ENCODE results near the gene DGKK.

DGKK gene, protein sequence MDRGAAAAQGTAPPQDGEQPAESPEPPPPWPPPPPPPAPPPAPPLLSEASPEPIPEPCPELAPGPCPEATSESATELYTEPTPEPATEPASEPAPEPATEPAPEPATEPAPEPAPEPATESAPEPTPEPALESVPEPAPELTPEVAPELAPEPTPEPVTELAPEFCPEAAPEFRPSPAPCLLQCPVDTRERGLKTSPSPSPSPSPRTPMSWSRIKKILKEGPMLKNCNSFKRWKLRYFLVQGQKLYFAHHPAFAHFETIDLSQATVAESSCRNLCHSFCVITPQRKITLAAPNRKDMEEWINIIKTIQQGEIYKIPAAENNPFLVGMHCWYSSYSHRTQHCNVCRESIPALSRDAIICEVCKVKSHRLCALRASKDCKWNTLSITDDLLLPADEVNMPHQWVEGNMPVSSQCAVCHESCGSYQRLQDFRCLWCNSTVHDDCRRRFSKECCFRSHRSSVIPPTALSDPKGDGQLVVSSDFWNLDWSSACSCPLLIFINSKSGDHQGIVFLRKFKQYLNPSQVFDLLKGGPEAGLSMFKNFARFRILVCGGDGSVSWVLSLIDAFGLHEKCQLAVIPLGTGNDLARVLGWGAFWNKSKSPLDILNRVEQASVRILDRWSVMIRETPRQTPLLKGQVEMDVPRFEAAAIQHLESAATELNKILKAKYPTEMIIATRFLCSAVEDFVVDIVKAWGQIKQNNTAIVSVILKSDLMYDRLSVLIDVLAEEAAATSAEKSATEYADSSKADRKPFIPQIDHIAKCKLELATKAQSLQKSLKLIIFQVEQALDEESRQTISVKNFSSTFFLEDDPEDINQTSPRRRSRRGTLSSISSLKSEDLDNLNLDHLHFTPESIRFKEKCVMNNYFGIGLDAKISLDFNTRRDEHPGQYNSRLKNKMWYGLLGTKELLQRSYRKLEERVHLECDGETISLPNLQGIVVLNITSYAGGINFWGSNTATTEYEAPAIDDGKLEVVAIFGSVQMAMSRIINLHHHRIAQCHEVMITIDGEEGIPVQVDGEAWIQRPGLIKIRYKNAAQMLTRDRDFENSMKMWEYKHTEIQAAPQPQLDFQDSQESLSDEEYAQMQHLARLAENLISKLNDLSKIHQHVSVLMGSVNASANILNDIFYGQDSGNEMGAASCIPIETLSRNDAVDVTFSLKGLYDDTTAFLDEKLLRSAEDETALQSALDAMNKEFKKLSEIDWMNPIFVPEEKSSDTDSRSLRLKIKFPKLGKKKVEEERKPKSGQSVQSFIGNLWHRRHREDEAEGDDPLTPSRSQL

DNA sequence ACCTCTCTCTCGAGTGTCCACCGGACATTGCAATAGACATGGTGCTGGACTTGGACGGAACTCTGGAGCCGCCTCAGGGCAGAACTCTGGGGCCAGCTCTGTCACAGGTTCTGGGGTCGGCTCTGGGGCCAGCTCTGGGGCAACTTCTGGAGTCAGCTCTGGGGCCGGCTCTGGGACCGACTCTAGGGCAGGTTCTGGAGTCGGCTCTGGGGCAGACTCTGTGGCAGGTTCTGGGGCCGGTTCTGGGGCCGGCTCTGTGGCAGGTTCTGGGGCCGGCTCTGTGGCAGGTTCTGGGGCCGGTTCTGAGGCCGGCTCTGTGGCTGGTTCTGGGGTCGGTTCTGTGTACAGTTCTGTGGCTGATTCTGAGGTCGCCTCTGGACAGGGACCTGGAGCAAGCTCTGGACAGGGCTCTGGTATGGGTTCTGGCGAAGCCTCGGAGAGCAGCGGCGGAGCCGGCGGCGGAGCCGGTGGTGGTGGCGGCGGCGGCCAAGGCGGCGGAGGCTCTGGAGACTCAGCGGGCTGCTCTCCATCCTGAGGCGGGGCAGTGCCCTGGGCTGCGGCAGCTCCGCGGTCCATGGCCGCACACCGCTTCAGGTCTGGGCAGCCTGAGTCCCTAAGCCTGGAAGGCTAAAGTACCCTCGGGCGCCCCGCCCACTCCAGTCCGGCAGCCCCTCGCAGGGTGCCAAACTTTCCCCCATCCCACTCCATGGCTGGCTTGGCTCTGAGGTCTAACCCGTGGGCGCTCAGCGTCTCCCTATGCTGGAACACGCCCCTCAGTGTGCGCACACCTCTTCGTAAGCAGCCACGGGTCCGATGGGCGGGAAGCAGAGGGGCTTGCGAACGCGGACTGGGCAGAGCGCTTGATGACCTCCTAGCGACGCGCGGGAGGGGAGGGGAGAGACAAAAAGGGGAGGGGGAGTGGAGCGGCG is at the start of gene DGKK:
Gene DGKK, minus strand, starts transcription at position 723 of the 929 bp plus-strand sequence. Its CDS starts 147 bp downstream, at position 576.
- DNase-seq (ENCODE audit: low read depth), result no peak

- no peak for DNase-seq (ENCODE audit: low read depth)
These were observed 44.2 kb upstream of the DGKK start for GRCh38 chrX:50514811-50515210.

DNA sequence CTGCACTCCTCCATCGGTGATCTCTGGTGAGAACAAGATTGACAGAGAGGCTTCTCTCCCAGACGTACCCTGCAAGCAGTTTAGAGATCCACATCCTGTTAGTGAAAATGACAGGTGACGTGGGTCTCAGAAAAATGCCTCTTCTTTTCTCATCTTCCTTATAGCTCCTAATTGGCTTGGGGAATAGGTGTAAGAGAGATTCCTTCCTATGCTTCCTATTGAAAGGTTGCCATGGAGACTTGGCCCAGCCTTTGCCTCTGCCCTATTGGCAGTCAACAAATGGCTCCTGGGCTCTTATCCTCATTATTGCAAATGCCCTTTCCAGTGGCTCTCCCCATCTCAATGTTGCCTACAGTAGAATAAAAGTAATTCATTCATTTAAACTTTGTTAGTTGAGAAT is 26.5 kb upstream of the DGKK start:
- DNase-seq (ENCODE audit: low read depth), result no peak

GRCh38 chrX:50495616-50496015 is 25.0 kb upstream of the DGKK start:
- DNase-seq (ENCODE audit: low read depth), result no peak

DNA sequence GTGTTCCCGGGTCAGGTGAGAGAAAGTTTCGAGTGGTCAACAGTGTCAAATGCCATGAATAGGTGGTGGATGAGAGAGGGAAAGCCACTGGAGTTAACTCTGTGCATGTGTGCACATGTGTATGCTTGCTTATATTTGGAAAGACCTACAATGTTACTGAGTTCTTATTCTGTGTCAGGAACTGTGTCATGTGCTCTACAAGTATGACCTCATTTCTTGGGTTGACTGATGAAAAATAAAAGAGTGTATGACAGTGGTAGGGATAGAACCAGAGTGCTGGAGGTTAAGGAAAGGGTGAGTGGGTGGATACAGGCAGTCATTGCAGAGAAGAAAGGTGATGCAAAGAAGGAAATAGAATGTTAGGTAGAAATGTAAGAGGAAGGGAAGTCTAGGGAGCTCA is 22.1 kb upstream of the DGKK start:
- no peak for DNase-seq (ENCODE audit: low read depth)

- no peak for DNase-seq (ENCODE audit: low read depth)
These were observed 14.0 kb upstream of the DGKK start for GRCh38 chrX:50484662-50485061.

GRCh38 chrX:50483283-50483682 is 12.7 kb upstream of the DGKK start:
- DNase-seq (ENCODE audit: low read depth), result no peak

DNA sequence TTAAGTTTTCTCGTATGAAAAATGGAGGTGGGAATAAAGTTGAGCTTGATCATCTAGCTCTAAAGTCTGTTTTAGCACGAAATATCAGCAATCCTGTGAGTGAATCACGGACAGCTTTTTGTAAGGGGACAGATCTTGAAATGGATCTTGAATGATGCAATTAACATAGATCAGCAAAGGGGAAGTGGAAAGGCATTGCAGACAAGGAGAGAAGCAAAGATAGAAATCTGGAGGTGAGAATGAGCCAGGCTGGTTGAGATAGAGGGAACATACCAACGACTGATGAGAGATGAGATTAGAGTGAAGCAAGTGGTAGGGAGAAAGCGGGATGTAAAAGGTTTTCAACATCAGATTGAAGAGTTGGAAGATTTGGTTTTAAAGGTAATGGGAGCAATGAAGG is 4.6 kb upstream of the DGKK start:
- DNase-seq (ENCODE audit: low read depth), result no peak

DNA sequence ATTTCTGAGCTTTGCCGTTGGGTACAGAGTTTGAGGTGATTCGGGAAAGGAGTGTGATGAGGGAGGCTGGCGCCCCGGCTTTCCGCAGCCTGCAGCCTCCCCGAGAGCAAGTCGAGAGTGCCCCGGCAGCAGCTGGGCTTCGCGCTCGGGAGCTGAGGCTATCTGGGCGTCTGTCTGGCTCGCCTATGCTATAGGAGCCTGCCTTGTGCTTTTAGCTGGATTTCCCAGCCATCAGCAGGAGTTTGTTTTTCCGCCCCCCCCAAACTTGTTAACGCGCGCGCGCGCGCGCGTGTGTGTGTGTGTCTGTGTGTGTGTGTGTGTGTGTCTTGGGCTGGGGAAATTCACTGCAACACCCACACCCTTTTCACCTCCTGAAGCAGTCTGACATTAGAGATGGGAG is 765 bp upstream of the DGKK start:
- no peak for DNase-seq (ENCODE audit: low read depth)

- DNase-seq (ENCODE audit: low read depth), result no peak
These were observed 1.4 kb downstream of the DGKK start for GRCh38 chrX:50469206-50469605.

GRCh38 chrX:50459615-50460014 is 11.0 kb downstream of the DGKK start:
- no peak for DNase-seq (ENCODE audit: low read depth)

DNA sequence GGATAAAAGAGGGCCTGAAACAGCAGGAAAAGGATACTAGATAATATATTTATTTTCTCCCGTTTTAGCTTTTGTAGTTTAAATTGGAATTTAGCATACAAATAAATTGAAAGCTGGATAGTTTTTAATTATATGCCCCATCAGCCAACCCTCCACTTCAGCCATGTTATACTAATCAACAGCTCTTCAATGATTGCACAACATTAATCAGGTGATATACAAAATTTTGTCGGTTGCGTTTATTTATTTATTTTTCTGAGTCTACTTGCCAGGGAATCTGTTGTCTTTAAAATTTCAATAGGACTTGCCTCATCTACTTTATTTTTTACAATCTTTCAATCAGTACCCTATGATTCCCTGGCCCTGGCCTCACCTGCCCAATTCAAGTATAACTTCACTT is 12.1 kb downstream of the DGKK start:
- DNase-seq (ENCODE audit: low read depth), result no peak

GRCh38 chrX:50456712-50457484 is 13.7 kb downstream of the DGKK start:
- DNase-seq (ENCODE audit: low read depth), result no peak

DNA sequence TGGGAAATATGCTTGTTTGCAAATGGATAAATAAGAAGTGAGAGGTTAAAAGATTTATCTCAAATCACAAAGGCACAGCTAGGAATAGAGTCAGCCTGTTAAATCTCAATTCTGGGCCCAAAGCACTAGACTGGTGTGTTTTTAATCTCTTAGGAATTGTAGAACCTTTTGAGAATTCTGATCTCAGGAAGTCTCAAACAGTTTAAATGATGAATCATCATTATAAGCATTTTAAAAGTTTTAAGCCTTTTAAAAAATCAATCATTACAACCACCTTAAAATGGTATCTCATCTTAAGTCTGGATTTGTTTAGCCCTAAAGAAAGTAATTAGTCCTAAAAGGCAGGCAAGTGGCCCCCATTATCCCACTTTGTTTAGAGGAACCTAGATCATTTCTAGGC is 17.8 kb downstream of the DGKK start:
- DNase-seq (ENCODE audit: low read depth), result no peak

DNA sequence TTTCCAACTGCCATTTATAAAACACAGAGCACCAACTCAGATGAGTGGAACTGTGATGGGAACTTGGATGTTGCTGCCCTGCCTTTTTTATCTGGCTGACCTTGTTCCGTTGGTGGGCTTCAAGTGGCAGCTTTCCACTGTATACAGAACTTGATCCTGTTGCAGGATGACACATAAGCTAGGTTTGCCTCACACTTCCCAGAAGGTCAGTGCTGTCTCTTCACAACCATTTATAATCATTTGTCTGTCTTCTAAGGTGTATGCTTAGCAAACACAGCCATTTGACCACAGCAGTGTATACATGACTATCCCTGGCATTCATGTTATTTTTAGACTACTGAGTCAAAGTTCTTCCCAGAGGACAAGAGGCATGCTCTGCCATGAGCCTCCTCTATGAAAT is 20.3 kb downstream of the DGKK start:
- no peak for DNase-seq (ENCODE audit: low read depth)

DNA sequence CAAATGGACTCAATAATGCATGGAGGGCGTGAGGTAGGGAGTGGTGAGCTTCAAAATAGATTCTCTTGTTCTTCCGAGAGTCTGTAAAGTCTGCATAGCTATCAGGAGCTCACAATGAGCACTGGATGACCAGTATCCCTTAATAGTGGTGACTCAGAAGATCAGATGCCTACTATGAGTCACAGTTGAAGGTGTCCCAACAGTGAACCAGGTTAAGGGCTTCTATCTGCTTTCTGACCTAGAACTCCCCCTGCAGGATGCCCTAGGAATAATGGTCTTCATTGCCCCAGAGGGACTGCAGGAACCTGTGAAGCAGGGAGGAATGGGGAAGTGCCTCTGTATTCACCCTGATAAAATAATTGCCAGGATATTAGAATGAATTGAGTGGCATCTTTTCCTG is 22.1 kb downstream of the DGKK start:
- no peak for DNase-seq (ENCODE audit: low read depth)

GRCh38 chrX:50447535-50447934 is 23.1 kb downstream of the DGKK start:
- no peak for DNase-seq (ENCODE audit: low read depth)

- DNase-seq (ENCODE audit: low read depth), result no peak
These were observed 28.1 kb downstream of the DGKK start for GRCh38 chrX:50442426-50443116.

DNA sequence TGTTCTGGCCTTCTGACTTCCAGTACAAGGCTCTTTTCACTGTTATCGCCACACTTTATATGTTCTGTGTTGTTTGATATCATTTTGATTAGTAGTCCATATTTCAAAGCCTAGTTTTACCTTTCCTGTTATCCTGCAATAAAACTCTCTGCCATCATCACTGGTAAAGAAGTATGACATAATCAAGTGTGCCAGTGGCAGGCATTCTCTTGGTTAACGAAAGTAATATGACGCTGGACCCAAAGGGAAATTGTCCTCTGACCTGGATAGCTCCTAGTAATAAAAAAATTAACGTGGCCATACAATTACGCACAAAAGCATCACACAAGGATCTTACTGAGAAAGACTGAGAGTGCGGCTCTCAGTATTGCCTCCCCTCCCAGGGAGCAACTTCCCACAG is 33.8 kb downstream of the DGKK start:
- no peak for DNase-seq (ENCODE audit: low read depth)

- DNase-seq (ENCODE audit: low read depth), result no peak
These were observed 37.8 kb downstream of the DGKK start for GRCh38 chrX:50432829-50433289.

Measured in HS-27A (cell line).